A549 (cell line): ENCODE measurements around the gene PTPRD.

Source experiments
- CHD4 ChIP-seq: fragments of 200-600 bp; sonication (generic); IDR thresholded peaks from 2 replicates; pipeline ENCODE4 v1.6.1; 2016; ENCODE audit warnings: antibody characterized with exemption, mild to moderate bottlenecking, borderline replicate concordance
- CTCF ChIP-seq: fragments of >200 bp; sonication (Bioruptor Twin); formaldehyde crosslinking; IDR thresholded peaks from 3 replicates; pipeline ENCODE4 v1.5.1; 2016
- MYC ChIP-seq: IDR thresholded peaks from 2 replicates; pipeline ENCODE4 v1.6.1; 2012; ENCODE audit warnings: mild to moderate bottlenecking, inconsistent platforms, low read length, improper control_type of control experiment, borderline replicate concordance
- RCOR1 ChIP-seq: fragments of 150-350 bp; IDR thresholded peaks from 2 replicates; pipeline ENCODE4 v1.6.1; 2014; ENCODE audit warnings: antibody characterized with exemption, low read length, low read depth

GRCh38 chr9:8822667-8823025 lies 1790.2 kb downstream of the PTPRD start:
- TF ChIP-seq CTCF (no peak), RCOR1 (no peak), CHD4 (no peak), MYC (no peak)
